Urothelium cell line (cell line): ENCODE results near the gene ULK4.
"Not testable (repeated sequence)": the region's sequence is repeated elsewhere in the genome, so short reads cannot be mapped to it uniquely, and the experiment has no call there.

Experiments
- DNase-seq: peaks from one replicate; pipeline ENCODE4 v3.0.0; 2011; ENCODE audit warnings: low spot score, mixed read lengths
- FAIRE-seq: peaks from 2 replicates; lab custom pipeline; 2011; peaks lifted over from hg19 to GRCh38; lab: Jason Lieb, UNC

Gene ULK4

GRCh38 chr3:41697702-41698101 lies 264.2 kb downstream of the ULK4 start:
- no peak for FAIRE-seq
- no peak for DNase-seq

DNA sequence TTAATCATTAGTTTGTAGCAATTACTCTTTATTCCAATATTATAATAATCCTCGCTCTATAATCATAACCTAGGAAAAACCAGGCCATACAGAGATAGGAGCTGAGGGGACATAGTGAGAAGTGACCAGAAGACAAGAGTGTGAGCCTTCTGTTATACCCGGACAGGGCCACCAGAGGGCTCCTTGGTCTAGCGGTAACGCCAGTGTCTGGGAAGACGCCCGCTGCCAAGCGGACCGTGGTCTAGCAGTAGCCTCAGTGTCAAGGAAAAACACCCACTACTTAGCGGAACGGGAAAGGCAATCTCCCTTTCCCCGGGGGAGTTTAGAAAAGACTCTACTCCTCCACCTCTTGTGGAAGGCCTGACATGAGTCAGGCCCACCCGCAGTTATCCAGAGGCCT lies 266.1 kb downstream of the ULK4 start:
- FAIRE-seq, DNase-seq: not testable (repeated sequence)

DNA sequence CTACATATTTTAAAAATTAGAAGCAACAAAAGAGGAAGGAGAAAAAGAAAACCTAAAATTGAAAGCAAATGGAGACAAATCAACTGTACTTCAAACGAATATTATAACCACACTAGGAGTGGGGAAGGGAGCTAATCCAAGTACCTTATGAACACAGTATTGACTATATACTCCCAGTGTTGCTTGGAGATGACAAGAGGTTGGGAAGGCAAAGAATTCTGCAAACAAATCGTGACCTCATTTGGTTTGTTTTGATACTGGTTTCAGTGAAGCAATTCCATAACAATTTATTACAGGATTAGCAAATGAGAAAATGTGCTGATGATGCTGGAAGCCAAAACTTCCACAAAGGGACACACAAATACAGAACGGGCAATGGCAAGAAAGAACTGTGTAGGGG lies 268.1 kb downstream of the ULK4 start:
- FAIRE-seq (no peak), DNase-seq (no peak)

- DNase-seq = no peak
- no peak for FAIRE-seq
Observed at GRCh38 chr3:41690766-41691563, 270.9 kb downstream of the ULK4 start.

DNA sequence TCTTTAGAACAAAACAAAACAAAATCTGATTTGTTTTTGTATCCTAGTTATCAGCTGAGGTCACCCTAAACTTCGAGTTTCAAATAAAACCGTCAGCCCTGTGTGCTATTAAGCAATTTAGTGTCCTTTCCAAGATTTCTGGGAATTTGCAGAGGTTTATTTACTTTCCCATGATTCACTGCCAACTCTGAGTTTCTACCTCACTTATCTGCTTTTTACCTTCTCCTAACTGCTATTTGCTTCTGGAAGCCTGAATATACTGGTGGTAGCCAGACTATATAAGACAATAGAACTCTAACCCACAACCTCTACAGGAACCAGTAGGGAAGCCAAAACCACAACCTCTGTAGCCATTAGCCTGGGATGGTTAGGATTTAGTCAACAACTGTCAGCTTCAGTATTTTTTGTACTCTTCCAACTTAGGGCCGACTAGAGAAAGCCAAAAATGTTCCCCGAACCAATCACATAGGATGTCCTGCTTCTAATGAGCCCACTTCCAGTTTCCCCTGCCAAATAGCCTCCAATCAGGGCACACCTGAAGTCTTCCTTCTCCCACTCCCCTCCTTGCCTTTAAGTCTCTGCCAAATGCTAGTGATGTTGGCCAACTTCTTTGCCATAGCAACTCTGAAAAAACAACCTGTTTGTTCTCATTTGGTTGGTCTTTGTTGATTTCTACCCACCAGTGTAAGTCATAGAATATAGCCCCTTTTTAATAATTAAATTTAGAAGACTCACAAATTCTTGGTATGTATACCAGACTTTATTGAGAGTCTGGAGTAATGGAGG lies 273.1 kb downstream of the ULK4 start:
- DNase-seq (no peak), FAIRE-seq (no peak)

- no peak for DNase-seq
- no peak for FAIRE-seq
Observed at GRCh38 chr3:41684797-41685735, 276.8 kb downstream of the ULK4 start.

DNA sequence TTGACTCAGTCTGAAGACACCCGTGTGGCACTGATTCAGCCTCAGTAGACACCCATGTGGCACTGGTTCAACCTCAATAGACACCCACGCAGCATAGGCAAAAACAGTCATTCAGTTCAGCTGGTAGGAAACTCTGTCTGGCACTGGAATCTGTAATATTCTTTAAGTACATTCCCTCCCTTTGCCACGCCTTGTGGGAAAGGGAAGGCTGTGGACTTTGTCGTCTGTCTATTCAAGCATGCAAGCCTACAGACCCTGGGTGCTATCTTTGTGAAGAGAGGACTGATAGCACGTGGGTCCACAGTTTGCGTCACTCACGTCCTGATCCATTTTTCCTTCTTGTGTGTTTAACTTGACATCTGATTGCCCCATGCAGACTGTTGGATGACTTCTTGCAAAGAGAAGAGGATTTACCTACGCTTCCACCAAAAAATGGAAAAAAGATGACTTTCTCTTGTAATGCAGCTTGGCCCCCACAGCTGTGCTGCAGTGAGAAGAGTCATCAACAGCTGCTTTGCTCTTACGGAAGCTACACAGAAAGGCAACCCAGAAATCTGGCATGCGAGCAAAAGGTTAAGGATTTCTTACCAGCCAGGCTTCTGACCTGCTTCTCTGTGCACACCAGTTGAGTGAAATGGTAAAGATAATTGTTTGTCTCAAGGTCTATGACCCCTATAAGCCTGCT lies 278.1 kb downstream of the ULK4 start:
- DNase-seq (peak; percentile 49), FAIRE-seq (peak; percentile 37)

- DNase-seq = peak; percentile 37
Observed at GRCh38 chr3:41682996-41683395, 278.9 kb downstream of the ULK4 start.

GRCh38 chr3:41682382-41682781 lies 279.5 kb downstream of the ULK4 start:
- DNase-seq = no peak
- no peak for FAIRE-seq

More at GRCh38 chr3:41682996-41683395, 278.9 kb downstream of the ULK4 start:
- FAIRE-seq = no peak

- peak; percentile 77 for DNase-seq
- FAIRE-seq = peak; percentile 20
Observed at GRCh38 chr3:41681479-41681878, 280.4 kb downstream of the ULK4 start.

DNA sequence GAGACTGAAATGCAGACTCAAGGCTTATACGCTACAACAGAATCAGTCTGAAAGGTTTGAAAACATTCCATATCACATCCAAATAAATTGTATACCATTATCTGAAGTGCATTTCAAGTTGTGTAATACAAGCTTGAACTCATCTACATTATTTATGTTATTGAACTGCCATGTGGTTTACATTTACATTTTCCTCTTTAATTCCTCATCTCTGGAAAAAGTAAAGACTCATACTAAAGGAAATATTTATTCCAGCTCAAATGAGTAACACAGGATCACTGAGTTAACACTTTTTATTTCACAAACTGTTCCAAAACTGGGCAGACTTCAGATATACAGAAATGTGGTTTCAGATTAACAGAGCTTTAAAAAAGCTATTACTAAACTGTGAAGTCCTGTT lies 282.5 kb downstream of the ULK4 start:
- DNase-seq (no peak), FAIRE-seq (no peak)

GRCh38 chr3:41675102-41675501 lies 286.8 kb downstream of the ULK4 start:
- not testable (repeated sequence) for DNase-seq, FAIRE-seq

DNA sequence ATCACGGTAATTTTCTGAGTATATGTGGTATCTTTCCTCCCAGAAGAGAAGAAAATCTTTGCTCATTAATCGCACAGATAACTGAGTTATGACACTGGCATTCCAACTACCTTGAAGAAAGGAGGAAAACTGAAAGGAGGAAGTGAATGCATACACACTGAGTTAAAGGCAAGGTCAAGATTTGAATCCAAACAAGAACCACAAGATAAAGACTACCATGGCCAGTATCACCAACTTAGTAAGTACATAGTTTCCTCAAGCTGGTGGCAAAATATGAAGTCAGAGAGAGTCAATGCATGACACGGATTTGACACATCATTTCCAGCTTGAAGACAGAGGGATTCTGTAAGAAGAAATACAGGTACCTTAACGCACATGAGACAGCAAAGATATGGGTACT lies 287.5 kb downstream of the ULK4 start:
- FAIRE-seq (no peak), DNase-seq (no peak)

DNA sequence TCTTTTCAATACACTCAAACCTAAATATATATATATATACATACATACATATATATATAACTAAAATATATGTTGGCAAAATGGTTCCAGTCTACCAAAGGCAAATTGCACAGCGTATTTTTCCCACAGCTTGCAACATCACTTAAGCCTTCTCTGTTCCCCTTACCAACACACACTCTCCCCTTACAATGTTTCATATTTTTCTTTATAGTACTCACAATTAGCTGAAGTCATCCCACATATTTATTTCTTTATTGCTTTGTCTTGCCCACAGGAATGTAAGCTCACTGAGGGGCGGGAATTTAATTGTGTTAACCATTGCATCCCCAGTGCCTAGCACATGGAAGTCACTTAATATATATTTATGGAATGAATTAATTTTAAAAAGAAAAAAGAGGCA lies 288.3 kb downstream of the ULK4 start:
- DNase-seq = no peak

GRCh38 chr3:41668379-41668778 lies 293.5 kb downstream of the ULK4 start:
- no peak for DNase-seq
- no peak for FAIRE-seq

More for the DNA sequence above, 288.3 kb downstream of the ULK4 start:
- FAIRE-seq = no peak

DNA sequence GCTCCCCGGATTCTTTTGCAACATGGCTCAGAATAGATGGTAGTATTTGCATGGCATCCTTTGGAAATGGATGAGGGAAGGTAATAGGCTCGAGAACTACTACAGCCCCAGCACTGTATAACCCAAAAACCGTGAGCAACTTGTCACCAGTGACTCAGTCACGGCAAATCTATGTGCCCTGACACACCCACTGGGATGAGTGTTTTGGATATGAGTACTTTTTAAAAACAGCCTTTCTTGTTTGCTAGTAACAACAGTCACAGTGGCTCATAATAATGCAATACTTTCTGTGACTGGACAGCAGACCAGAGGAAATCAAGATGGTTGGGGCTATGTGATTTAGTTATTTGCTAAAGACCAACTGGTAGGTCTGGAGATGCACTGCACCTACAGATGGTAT lies 299.6 kb downstream of the ULK4 start:
- DNase-seq (no peak), FAIRE-seq (no peak)

DNA sequence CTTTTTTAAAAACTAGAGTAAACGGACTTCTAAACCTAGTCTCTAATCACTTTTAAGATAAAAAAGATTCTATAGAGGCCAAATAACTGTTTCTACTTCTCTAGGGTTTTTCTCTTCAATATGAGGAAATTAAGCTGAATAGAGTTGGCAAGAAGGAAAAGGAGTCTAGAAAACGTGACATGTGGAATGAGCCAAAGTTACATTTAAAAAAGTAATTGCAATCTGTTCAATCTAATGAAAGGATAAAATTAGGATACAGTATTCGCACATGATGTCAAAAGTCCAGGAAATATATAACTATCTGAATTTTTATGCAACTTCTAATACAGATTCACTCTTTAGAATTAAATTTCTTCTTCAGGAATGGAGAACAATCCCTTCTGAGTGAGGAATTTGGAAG lies 300.1 kb downstream of the ULK4 start:
- no peak for DNase-seq
- no peak for FAIRE-seq

DNA sequence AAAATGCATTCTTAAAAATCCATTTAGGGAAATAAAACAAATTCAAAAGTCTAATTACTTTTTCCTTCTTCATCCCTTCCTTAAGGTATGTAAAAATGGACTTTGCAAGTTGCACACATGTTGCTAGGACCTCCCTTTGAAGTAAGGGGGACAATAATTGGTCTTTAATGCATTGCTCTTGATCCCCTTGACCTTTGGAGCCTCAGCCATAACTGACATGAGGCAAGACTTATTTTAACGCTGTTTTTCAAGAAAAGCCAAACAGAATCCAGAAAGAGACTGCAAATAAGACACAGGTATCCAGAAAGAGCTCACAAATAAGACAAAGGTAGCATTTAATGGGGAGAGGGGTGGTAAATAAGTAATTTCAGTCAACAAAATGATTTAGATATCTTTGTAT lies 301.4 kb downstream of the ULK4 start:
- FAIRE-seq (no peak), DNase-seq (no peak)

DNA sequence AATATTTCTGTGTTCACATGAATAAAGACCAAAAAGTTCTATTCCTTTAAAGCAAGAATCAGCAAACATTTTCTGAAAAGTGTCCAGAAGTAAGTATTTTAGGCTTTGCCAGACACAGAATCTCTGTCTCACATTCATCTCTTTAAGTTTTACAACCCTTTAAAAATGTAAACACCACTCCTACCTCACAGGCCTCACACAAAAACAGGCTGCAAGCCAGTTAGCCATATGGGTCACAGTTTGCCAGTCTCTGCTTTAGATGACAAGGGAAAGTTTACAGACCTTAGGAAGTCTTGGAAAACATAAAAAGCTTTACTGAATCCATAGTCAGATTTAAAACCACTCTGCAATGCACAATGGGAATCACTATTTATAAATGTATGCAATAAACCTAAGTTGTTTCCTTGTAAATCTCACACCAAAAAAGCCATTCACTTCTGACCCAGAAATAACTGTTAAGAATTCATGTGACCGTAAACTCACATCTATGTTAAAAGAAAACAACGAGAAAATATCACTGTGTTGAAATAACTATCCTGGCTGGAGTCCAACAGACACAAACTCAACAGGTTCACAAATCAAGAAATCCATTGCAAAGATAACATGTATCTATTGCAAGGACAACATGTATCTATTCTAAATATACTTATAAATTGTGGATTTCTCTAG lies 308.2 kb downstream of the ULK4 start:
- no peak for DNase-seq
- FAIRE-seq = no peak

- FAIRE-seq (no peak), DNase-seq (no peak)
Observed at GRCh38 chr3:41652931-41653330, 309.0 kb downstream of the ULK4 start.
